GM12878 (cell line): ENCODE data around the gene GSC2.

Source experiments
- EP300 ChIP-seq, 2 experiments: fragments of 150-350 bp in 1 of 2; IDR thresholded peaks; 2 replicates each; pipeline ENCODE4 v1.6.1; 2011 to 2012; ENCODE audit warnings: low read depth in 2 of 2, low read length in 2 of 2, borderline replicate concordance in 1 of 2, improper control_type of control experiment in 1 of 2, inconsistent platforms in 1 of 2; ENCODE audit not compliant: control insufficient read depth in 1 of 2
- HCFC1 ChIP-seq: fragments of 150-350 bp; IDR thresholded peaks from 2 replicates; pipeline ENCODE4 v1.6.1; 2014; ENCODE audit warnings: low read length
- MEF2A ChIP-seq: IDR thresholded peaks from 2 replicates; pipeline ENCODE4 v1.6.1; 2011; ENCODE audit warnings: low read depth, mild to moderate bottlenecking, low read length, moderate library complexity; ENCODE audit not compliant: insufficient read depth
- SRF ChIP-seq, 2 experiments: IDR thresholded peaks; 2 replicates each; pipeline ENCODE4 v1.6.1; 2011; ENCODE audit warnings: low read depth in 2 of 2, low read length in 2 of 2, mild to moderate bottlenecking in 1 of 2, moderate library complexity in 1 of 2
- TF ChIP-seq, protein P1 (sequence below): fragments of 450-650 bp; IDR thresholded peaks from 2 replicates; pipeline ENCODE4 v1.6.1; 2017; ENCODE audit warnings: mild to moderate bottlenecking, moderate library complexity

DNA sequence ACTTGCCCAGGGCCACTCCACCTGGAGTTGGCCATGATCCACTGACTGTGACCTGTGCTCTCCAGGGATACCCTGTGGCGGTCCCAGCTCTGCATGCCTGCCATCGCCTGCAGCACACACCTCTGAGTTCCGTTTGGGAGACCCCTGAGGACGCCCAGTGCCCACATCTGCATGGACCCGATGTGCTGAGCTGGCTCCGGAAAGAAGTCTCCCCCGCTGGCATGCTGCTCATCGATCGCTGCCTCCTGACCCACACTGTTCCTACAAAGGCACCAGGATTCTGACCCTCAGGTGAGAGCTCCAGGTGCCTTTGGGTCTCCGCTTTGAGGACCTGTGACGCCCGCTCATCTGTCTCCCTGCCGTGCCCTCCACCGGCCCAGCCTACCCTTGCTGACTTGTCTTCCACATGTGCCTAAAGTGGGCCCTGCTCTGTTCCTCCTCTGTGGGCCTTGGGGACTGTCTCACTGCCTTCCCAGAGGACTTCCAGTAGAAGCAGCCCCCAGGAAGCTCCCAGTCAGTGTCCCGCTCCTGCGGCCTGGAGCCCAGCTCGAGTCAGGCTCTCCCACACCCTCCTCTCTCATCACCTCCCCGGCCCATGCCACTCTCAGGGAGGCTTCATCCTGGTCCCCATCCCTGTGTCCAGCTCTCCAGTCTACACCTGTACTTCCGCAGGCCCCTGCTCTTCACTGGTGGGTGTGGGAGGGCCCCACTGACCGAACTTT is 34.3 kb upstream of the GSC2 start:
- TF ChIP-seq EP300 (IDR thresholded peaks at IDR 0.05; ENCODE audit: borderline replicate concordance in 1 of 2, control insufficient read depth in 1 of 2, low read depth in 2 of 2, low read length in 2 of 2) (no peak), SRF (IDR thresholded peaks at IDR 0.05; ENCODE audit: low read depth in 2 of 2, low read length in 2 of 2) (no peak), MEF2A (no peak), HCFC1 (no peak)
- TF ChIP-seq, protein P1, sequence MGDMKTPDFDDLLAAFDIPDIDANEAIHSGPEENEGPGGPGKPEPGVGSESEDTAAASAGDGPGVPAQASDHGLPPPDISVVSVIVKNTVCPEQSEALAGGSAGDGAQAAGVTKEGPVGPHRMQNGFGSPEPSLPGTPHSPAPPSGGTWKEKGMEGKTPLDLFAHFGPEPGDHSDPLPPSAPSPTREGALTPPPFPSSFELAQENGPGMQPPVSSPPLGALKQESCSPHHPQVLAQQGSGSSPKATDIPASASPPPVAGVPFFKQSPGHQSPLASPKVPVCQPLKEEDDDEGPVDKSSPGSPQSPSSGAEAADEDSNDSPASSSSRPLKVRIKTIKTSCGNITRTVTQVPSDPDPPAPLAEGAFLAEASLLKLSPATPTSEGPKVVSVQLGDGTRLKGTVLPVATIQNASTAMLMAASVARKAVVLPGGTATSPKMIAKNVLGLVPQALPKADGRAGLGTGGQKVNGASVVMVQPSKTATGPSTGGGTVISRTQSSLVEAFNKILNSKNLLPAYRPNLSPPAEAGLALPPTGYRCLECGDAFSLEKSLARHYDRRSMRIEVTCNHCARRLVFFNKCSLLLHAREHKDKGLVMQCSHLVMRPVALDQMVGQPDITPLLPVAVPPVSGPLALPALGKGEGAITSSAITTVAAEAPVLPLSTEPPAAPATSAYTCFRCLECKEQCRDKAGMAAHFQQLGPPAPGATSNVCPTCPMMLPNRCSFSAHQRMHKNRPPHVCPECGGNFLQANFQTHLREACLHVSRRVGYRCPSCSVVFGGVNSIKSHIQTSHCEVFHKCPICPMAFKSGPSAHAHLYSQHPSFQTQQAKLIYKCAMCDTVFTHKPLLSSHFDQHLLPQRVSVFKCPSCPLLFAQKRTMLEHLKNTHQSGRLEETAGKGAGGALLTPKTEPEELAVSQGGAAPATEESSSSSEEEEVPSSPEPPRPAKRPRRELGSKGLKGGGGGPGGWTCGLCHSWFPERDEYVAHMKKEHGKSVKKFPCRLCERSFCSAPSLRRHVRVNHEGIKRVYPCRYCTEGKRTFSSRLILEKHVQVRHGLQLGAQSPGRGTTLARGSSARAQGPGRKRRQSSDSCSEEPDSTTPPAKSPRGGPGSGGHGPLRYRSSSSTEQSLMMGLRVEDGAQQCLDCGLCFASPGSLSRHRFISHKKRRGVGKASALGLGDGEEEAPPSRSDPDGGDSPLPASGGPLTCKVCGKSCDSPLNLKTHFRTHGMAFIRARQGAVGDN, result no peak
